GM21576 (cell line): ENCODE data around the gene RALGAPA2.

ENCODE experiments used
- ATAC-seq: cut with Tn5 transposase; IDR thresholded peaks from one replicate; pipeline ENCODE4 v1.9.1; 2021; ENCODE audit warnings: mild to moderate bottlenecking, moderate library complexity; ENCODE audit not compliant: unreplicated experiment

The RALGAPA2 gene

DNA sequence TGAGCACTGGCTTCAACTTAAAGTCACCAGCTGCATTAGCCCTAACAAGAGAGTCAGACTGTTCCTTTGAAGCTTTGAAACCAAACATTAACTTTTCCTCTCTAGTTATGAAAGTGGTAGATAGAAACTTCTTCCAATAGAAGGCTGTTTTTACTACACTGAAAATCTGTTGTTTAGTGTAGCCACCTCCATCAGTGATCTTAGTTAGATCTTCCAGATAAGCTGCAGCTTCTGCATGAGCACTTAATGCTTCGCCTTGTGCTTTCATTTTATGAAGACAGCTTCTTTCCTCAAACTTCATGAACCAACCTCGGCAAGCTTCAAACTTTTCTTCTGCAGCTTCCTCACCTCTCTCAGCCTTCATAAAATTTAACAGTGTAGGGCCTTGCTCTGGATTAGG is 211.3 kb downstream of the RALGAPA2 start:
- no peak for ATAC-seq

GRCh38 chr20:20500312-20500711 is 212.1 kb downstream of the RALGAPA2 start:
- no peak for ATAC-seq

DNA sequence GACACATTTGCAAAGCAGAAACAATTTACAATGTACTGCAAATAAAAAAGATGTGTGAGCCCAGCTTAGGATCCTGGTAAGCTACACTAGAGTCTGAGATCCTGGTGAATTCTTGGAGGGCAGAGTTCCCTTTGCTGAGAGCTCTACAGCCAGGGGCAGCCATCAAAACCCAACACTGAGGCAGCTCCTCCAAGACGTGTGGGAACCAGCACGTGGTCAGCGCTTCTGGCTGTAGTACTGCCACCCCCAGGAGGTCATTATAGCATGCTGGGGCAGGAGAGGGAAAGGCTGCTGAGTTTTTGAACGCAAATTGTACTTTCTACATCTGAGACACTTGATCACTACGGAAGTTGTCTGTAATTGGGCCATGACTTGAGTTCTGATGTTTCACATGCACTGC is 213.0 kb downstream of the RALGAPA2 start:
- ATAC-seq: no peak

DNA sequence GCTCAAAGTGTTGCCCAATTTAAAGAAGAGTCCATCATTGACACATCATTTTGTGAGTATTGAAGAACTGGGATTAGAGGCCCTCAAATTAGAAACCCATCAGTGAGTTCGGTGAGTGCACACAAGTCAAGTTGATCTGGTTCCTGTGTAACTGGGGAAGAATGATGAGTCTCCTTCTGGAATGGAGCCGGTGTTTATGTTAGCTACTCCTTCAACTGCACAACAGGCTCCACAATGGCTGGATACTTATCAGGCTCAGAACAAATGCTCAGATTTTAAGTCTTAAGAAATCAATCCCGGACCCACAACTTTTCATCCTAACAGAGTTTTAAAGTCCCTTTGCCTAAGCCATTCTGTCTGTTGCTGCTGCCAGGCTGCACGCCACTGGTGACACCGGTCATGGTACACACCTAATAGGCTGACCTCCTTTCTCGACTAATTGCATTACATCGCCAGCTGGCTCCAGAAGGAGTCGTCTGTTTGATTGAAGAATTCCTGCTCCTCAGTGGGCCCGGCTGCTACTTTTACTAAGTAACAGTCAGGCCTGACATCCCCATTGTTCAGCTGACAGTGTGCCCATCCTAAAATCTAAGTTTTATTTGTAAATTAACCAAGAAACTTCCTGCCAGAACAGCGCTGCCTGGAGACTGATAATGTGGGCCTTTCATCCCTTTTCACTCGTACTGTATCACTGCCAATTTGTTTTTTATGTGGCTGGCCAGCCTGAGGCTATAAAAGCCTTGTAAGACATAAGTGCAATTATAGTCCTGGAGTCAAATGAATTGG is 214.2 kb downstream of the RALGAPA2 start:
- no peak for ATAC-seq

DNA sequence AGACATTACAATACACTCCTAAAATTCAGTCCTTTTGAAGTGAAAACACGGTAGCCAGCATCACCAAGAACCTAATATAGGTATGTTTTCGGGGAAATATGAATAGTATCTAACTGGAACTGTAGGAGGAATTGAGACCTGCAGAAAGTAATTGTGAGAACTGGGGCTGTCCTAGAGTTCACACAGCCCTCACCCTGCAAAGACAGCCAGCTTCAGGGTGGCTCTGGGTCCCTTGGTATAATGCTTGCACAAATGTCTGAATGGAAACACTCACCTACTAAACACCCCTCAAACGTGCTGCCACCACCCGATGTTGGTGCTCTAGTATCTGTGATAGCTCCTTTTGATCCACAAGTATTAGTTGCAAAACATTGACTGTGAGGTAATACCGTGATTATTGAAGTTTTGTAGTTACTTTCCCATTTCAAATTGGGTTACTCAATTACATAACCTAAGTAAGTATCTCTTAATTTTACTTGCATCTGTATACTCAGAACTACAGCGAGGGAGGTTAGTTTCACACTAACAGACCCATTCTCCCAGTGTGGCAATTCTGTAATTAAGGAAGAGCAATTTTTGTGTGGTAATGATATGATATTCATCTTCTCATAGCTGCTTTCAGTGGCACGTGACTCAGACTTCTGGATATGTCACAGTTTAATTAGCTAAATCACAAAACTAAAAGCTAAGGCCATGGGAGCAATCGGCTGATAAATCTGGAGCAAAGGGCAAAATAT is 215.0 kb downstream of the RALGAPA2 start:
- ATAC-seq: peak; percentile 59

DNA sequence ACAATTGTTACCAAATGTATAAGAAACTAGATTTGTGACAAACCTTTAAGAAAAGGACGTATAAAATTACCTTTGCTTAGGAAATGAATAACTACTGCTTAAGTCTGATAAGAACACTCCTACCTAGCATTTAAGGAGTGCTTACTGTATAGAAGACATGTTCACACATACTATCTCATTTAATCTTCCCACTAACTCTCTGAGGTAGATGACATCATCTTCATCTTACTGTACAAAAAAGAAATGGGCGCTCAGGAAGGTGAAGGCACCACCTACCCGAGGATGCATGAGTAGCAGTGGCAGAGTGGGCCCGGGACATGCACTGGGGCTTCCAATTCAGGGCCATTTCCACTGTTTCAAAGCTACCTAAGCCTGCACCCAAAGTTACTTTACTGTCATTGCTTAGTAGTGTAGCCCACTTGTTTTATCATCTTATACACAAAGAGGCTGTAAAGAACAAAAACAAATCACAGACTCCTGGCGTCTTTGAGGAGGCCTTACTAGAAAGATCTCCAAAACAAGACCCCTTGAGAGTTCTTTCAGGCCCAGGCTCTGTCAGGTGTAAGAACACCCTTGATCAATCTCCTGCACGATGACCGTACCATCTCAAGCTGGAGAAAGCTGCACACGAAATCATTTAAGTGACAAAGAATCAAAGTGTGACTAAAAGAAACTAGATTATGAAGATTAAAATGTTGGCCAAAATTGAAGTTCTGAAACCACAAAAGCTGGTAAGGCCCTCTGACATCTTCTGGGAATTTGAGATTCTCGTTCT is 216.5 kb downstream of the RALGAPA2 start:
- no peak for ATAC-seq

DNA sequence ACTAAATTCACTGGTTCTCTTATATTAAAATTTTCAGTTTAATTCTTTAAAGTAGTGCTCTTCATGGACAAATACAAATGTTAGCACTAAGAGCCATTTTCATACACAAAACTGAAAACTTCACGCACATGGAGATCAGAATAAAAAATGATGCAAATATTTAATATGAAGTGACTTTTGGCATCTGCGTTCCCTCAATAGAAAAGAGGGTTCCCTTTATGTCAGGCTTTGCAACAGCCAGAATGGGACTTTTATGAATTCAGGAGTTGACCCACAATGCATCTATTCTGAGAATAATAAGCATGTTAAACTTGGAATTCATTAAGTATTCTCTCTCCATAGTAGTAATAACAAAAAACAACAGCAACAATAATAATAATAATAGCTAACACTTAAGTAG is 218.7 kb downstream of the RALGAPA2 start:
- no peak for ATAC-seq

- no peak for ATAC-seq
Observed at GRCh38 chr20:20492521-20493332, 219.7 kb downstream of the RALGAPA2 start.

- ATAC-seq: no peak
Observed at GRCh38 chr20:20491784-20492264, 220.6 kb downstream of the RALGAPA2 start.

DNA sequence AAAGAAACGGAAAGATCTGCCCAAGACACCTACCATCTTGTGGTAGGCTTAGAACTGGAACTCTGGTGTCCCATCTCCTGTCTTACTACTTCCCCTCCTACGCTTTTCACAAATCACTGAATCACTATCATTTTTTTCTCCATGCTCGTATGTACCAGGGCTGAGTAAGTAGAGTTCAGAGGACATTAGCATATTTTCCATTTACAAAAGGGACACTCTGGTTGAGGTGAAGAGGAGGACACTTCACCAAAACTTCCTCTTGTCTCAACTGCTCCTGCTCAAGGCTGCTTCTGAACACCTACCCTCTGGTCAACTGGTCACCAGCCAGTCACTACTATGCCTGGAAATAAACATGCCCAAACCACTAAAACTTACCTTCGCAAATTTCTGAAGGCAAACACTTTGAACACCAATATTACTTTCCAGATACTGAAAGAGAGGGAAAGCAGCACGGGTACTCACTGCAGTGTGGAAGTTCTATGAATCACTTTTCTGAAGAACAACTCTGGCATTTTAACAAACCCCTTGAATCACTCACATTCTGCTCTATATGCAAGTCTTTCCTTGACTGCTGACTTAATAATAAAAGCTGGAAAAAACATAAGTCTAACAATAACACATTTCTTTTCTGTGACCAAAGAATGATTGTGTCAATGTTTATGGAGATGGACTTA is 221.2 kb downstream of the RALGAPA2 start:
- no peak for ATAC-seq

DNA sequence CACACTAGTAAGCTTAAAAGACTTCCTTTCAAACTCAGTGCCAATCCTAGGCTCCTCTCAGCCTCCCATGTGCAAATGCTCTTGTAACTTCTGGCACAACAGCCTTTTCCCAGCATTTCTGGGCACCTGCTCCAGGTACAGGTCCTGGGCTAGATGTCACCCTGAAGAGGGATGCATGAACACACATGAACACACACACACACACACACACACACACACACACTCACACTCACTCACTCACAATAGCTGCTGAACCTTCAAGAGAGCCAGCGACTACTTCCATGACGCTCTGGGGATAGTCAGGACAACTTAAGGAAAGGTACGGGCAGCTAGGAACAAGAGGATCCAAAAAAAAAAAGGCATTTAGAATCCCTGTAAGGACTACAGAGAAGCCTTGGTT is 221.8 kb downstream of the RALGAPA2 start:
- no peak for ATAC-seq

- peak; percentile 40 for ATAC-seq
Observed at GRCh38 chr20:20489648-20490341, 222.6 kb downstream of the RALGAPA2 start.

DNA sequence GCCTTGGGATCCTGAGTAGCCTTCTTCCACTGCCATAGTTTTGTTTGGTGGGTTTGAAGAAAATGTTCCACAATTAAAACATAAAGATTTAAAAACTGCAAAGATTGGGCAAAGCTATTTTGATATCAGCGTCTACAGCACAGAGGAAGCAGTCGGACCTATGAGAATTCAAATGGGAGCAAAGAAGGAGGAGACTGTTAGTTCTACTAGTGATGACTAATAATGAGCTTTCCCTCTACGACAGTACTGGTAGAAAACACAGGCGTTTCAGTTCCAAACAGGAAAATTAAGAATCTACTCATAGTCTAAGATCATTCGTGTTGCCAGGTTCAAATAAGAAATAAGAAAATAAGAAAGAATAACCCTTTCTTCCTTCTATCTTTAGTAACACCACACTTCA is 223.4 kb downstream of the RALGAPA2 start:
- peak; percentile 90 for ATAC-seq

GRCh38 chr20:20488388-20488787 is 224.1 kb downstream of the RALGAPA2 start:
- no peak for ATAC-seq

- no peak for ATAC-seq
Observed at GRCh38 chr20:20487811-20488210, 224.6 kb downstream of the RALGAPA2 start.

DNA sequence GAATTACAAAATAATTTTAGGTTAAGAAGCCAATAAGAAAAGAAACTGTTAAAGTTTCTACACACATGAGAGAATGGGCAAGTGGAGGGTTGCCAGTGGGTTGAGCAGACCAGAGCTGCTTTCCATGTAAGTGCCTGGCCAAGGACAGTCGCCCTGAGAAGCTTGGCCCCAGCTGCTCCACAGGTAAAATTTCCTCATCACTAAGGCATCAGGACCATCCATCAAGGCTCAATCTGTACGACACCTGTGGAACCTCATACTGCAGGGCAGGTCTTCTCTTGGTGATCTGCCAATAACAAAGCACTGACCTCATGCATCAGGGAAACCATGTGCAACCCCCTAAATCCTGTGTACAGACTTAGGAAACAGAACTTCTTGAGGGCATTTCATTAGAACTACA is 229.1 kb downstream of the RALGAPA2 start:
- ATAC-seq: no peak

GRCh38 chr20:20482453-20482852 is 230.0 kb downstream of the RALGAPA2 start:
- ATAC-seq: no peak

DNA sequence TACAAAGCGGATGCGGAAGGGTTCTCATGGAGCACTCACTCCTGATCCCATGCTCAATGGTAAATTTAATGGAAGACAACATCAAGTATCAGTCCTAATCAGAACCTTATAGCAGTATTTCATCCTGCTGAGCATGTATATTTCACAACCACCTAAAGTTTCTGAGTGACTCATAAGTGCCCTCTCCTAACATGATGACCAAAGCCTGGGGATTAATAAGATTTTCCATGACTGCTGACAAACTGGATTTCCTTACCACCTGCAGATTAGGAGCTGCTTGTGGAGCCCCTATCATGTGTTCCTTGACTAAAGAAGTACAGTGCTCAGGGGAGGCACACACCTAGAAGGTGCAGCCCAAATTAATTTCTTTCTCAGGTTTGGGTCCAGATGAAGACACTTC is 231.8 kb downstream of the RALGAPA2 start:
- ATAC-seq: no peak

DNA sequence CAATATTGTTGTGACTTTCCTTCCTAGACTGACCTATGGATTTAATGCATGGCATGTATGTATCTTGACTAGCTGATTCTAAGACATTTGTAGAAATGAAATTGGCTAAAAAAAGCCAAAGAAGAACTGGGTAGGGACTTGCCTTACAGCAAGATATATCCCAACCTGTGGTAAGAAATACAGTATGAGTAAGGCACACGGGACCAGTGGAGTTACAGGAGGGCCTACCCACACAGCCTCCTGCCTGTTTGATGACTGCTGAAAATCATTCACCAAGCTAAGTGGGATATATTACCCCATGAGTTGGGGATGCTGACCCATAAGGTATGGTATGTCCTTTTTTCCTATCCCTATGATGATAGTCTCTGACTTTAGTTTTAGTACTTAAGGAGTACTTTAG is 232.3 kb downstream of the RALGAPA2 start:
- no peak for ATAC-seq
